Measurements from ENCODE around the gene CETP.
"Not testable (repeated sequence)": the region's sequence is repeated elsewhere in the genome, so short reads cannot be mapped to it uniquely, and the experiment has no call there.

Gene CETP

GRCh38 chr16:56998861-56999260, 37.1 kb downstream of the CETP start:
- Mint-ChIP-seq H3K9me3 (no peaks in the 10 kb centered on the region), H3K36me3 (peaks cover 24% of the 10 kb centered on the region), H3K4me3 (peak overlapping the region; percentile 71), H3K4me1 (peaks cover 72% of the 10 kb centered on the region), H3K27me3 (no peaks in the 10 kb centered on the region), H3K27ac (peak overlapping the region; percentile 92)
- DNase-seq (ENCODE audit: low spot score in 2 of 2) (no peak), ATAC-seq (ENCODE audit: low read depth) (no peak)

GRCh38 chr16:56999409-57000270, 37.9 kb downstream of the CETP start:
- ATAC-seq (ENCODE audit: low read depth) (peak; percentile 74), DNase-seq (ENCODE audit: low spot score in 2 of 2) (peak in 1 of 2 donors; percentile 37)
- H3K27me3 Mint-ChIP-seq, result no peaks in the 10 kb centered on the region
- H3K27ac Mint-ChIP-seq, result peak overlapping the region; percentile 92
- H3K9me3 Mint-ChIP-seq, result no peaks in the 10 kb centered on the region
- peaks cover 71% of the 10 kb centered on the region for H3K4me1 Mint-ChIP-seq
- H3K36me3 Mint-ChIP-seq, result peaks cover 20% of the 10 kb centered on the region
- peak overlapping the region; percentile 71 for H3K4me3 Mint-ChIP-seq

- Mint-ChIP-seq H3K4me3 (peak overlapping the region; percentile 71), H3K27ac (peak overlapping the region; percentile 92), H3K4me1 (peaks cover 75% of the 10 kb centered on the region), H3K36me3 (peaks cover 20% of the 10 kb centered on the region), H3K9me3 (no peaks in the 10 kb centered on the region), H3K27me3 (no peaks in the 10 kb centered on the region)
- no peak for DNase-seq (ENCODE audit: low spot score in 2 of 2)
- ATAC-seq (ENCODE audit: low read depth), result peak; percentile 26
Observed at GRCh38 chr16:57000271-57001025, 38.7 kb downstream of the CETP start.

DNA sequence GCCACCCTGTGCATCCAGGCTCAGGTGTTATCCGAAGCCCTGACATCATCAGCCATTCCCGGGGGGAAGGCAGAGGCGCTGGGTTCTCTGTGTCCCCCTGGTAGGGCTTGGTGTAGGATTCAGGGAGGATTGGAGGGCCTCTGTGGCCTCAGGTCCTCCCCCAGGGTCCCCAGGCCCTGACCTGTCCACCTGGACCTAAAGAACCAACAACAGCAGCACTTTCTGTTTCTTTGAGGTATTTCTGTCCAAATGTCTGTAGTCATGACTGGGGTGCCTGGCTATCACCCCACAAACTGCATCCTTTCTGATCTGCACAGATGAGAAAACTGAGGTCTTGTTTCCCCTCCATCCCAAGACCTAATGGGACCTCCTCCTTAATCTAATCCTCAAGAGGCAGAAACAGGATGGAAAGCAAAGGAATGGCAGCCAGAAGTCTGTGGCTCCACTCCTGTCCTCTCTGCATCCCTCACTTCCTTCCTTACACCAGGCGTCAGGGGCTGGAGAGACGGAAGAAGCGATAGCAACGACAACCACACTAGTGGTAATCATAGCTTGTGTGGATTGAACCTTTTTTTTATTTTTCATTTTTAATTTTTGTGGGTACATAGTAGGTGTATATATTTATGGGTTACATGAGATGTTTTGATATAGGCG, 39.4 kb downstream of the CETP start:
- DNase-seq (ENCODE audit: low spot score in 2 of 2), result no peak
- Mint-ChIP-seq H3K4me3 (peak overlapping the region; percentile 73), H3K27me3 (no peaks in the 10 kb centered on the region), H3K27ac (peak overlapping the region; percentile 92), H3K4me1 (peaks cover 69% of the 10 kb centered on the region), H3K9me3 (no peaks in the 10 kb centered on the region), H3K36me3 (peaks cover 15% of the 10 kb centered on the region)
- ATAC-seq (ENCODE audit: low read depth), result no peak

GRCh38 chr16:57003439-57004386, 42.0 kb downstream of the CETP start:
- Mint-ChIP-seq H3K9me3 (no peaks in the 10 kb centered on the region), H3K27me3 (no peaks in the 10 kb centered on the region), H3K4me1 (peaks cover 63% of the 10 kb centered on the region), H3K4me3 (peak overlapping the region; percentile 76), H3K27ac (peak overlapping the region; percentile 92), H3K36me3 (peaks cover 8% of the 10 kb centered on the region)
- peak; percentile 30 for ATAC-seq (ENCODE audit: low read depth)
- DNase-seq (ENCODE audit: low spot score in 2 of 2), result no peak

DNA sequence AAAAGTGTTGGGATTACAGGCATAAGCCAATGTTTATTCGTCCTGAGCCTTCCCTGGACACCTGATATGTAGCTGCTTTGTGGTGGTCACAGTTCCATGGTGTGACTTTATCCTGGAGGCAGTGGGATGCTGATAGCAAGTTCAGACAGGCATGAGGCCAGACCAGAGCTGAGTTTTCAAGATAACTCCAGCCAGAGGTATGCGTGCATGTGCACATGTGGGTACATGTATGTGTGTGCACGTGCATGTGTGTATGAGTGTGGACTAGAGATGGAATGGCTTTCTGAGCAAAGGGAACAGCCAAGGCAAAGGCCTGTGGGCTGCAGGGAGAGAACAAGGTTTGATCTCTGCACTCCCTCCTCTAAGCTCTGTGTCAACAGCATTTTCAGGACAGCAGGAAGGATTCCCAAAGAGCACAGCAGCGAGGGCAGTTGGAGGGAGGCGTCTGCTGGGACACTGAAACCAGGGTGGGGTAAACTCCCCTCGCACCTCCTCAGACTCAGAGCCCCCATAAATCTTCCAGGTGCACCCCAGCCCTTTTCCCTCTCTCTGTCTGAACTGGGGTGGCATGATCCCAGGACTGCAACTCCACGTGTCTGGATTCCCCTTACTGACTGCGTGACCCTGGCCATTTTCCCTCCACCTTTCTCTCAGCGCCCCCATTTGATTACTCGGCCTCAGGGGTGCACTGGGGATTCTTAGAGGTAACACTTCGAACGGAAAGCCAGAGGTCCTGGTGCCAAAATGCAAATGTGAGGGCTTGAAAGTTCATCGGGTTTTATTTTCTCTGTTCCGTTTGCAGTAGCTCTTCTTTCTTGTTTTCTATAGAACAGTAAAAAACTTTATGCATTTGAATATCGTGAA, 42.9 kb downstream of the CETP start:
- DNase-seq (ENCODE audit: low spot score in 2 of 2) (no peak), ATAC-seq (ENCODE audit: low read depth) (no peak)
- Mint-ChIP-seq H3K36me3 (peaks cover 9% of the 10 kb centered on the region), H3K9me3 (no peaks in the 10 kb centered on the region), H3K4me3 (peak overlapping the region; percentile 76), H3K4me1 (peaks cover 58% of the 10 kb centered on the region), H3K27me3 (no peaks in the 10 kb centered on the region), H3K27ac (peak overlapping the region; percentile 92)

DNA sequence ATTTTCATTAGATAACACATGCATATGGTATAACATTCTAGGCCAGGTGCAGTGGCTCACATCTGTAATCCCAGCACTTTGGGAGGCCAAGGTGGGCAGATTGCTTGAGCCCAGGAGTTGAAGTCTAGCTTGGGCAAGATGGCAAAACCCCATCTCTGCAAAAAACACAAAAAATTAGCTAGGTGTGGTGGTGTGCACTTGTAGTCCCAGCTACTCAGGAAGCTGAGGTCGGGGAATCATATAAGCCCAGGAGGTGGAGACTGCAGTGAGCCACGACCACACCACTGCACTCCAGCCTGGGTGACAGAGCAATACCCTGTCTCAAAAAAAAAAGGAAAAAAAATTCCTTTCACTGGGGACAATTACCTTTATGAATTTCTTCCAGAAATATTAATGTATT, 43.8 kb downstream of the CETP start:
- DNase-seq (ENCODE audit: low spot score in 2 of 2); H3K27me3 Mint-ChIP-seq; H3K9me3 Mint-ChIP-seq; ATAC-seq (ENCODE audit: low read depth): not testable (repeated sequence)
- H3K4me3 Mint-ChIP-seq, result peak overlapping the region; percentile 27
- H3K36me3 Mint-ChIP-seq, result peaks cover 13% of the 10 kb centered on the region
- H3K27ac Mint-ChIP-seq, result peak overlapping the region; percentile 92
- peaks cover 58% of the 10 kb centered on the region for H3K4me1 Mint-ChIP-seq

DNA sequence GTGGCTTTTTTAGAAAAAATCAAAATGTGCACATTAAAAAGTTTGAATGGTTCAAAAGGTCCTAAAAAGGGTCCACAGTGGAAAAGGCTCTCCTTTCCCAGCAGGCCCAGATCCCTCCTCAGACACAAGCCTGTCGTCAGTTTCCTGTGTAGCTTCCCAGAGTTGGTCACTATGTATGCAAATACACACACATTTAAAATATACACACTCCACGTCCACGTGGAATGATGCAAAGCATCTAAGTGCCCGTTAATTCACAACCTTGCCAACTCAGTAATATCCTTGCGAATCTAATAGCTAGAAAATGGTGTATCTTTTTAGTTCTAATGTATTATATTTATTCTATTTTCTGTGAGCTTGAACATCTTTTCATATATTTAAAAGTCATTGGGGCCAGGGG, 45.3 kb downstream of the CETP start:
- Mint-ChIP-seq H3K4me3 (peak overlapping the region; percentile 14), H3K4me1 (peaks cover 53% of the 10 kb centered on the region), H3K36me3 (peaks cover 12% of the 10 kb centered on the region), H3K27me3 (no peaks in the 10 kb centered on the region), H3K9me3 (no peaks in the 10 kb centered on the region), H3K27ac (peak overlapping the region; percentile 79)
- DNase-seq (ENCODE audit: low spot score in 2 of 2) (no peak), ATAC-seq (ENCODE audit: low read depth) (no peak)

DNA sequence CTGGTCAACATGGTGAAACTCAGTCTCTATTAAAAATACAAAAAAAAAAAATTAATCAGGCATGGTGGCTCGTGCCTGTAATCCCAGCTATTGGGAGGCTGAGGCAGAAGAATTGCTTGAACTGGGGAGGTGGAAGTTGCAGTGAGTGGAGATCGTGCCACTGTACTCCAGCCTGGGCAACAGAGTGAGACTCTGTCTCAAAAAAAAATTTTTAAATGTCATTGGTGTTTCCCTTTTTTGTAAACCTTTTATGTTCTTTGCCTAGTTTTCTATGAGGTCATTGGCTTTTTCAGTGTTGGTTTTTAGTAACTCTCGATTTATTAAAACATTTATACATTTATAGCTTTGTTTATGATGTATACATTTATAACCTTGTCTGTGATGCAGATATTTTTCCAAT, 45.8 kb downstream of the CETP start:
- Mint-ChIP-seq H3K4me3 (no peak overlapping the region), H3K9me3 (no peaks in the 10 kb centered on the region), H3K36me3 (peaks cover 13% of the 10 kb centered on the region), H3K4me1 (peaks cover 55% of the 10 kb centered on the region), H3K27me3 (no peaks in the 10 kb centered on the region), H3K27ac (peak overlapping the region; percentile 79)
- ATAC-seq (ENCODE audit: low read depth) (peak; percentile 21), DNase-seq (ENCODE audit: low spot score in 2 of 2) (no peak)

GRCh38 chr16:57008440-57008839, 46.7 kb downstream of the CETP start:
- Mint-ChIP-seq H3K4me3 (no peak overlapping the region), H3K9me3 (no peaks in the 10 kb centered on the region), H3K4me1 (peaks cover 51% of the 10 kb centered on the region), H3K27me3 (no peaks in the 10 kb centered on the region), H3K27ac (peak overlapping the region; percentile 38), H3K36me3 (peaks cover 14% of the 10 kb centered on the region)
- DNase-seq (ENCODE audit: low spot score in 2 of 2) (no peak), ATAC-seq (ENCODE audit: low read depth) (no peak)

GRCh38 chr16:57009643-57010170, 48.0 kb downstream of the CETP start:
- ATAC-seq (ENCODE audit: low read depth) (no peak), DNase-seq (ENCODE audit: low spot score in 2 of 2) (no peak)
- H3K27me3 Mint-ChIP-seq, result no peaks in the 10 kb centered on the region
- H3K4me3 Mint-ChIP-seq, result peak overlapping the region; percentile 46
- H3K27ac Mint-ChIP-seq, result peak overlapping the region; percentile 37
- no peaks in the 10 kb centered on the region for H3K9me3 Mint-ChIP-seq
- peaks cover 15% of the 10 kb centered on the region for H3K36me3 Mint-ChIP-seq
- H3K4me1 Mint-ChIP-seq, result peaks cover 50% of the 10 kb centered on the region

- Mint-ChIP-seq H3K9me3 (no peaks in the 10 kb centered on the region), H3K36me3 (peaks cover 30% of the 10 kb centered on the region), H3K4me3 (peak overlapping the region; percentile 16), H3K27me3 (no peaks in the 10 kb centered on the region), H3K4me1 (peaks cover 43% of the 10 kb centered on the region), H3K27ac (peak overlapping the region; percentile 67)
- DNase-seq (ENCODE audit: low spot score in 2 of 2) (no peak), ATAC-seq (ENCODE audit: low read depth) (no peak)
Observed at GRCh38 chr16:57012353-57012752, 50.6 kb downstream of the CETP start.

Measured in memory B cell (primary cell).